ENCODE measurements around the gene SLAMF1.

SLAMF1 gene

GRCh38 chr1:160576884-160577283, 70.0 kb downstream of the SLAMF1 start:
- no peak for DNase-seq (ENCODE audit: low read depth)
- TF ChIP-seq, protein P1, sequence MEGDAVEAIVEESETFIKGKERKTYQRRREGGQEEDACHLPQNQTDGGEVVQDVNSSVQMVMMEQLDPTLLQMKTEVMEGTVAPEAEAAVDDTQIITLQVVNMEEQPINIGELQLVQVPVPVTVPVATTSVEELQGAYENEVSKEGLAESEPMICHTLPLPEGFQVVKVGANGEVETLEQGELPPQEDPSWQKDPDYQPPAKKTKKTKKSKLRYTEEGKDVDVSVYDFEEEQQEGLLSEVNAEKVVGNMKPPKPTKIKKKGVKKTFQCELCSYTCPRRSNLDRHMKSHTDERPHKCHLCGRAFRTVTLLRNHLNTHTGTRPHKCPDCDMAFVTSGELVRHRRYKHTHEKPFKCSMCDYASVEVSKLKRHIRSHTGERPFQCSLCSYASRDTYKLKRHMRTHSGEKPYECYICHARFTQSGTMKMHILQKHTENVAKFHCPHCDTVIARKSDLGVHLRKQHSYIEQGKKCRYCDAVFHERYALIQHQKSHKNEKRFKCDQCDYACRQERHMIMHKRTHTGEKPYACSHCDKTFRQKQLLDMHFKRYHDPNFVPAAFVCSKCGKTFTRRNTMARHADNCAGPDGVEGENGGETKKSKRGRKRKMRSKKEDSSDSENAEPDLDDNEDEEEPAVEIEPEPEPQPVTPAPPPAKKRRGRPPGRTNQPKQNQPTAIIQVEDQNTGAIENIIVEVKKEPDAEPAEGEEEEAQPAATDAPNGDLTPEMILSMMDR (IDR thresholded peaks at IDR 0.05; ENCODE audit: low read length, missing control alignments), result no peak
- no peak overlapping the region for H3K4me3 ChIP-seq (replicated peaks; ENCODE audit: low read depth, low read length)

- no peak for DNase-seq (ENCODE audit: low read depth)
- no peak overlapping the region for H3K4me3 ChIP-seq (replicated peaks; ENCODE audit: low read depth, low read length)
- TF ChIP-seq, protein P1 (IDR thresholded peaks at IDR 0.05; ENCODE audit: low read length, missing control alignments), result no peak
Measured at GRCh38 chr1:160576390-160576789, 70.5 kb downstream of the SLAMF1 start.

- H3K4me3 ChIP-seq (replicated peaks; ENCODE audit: low read depth, low read length), result no peak overlapping the region
- no peak for DNase-seq (ENCODE audit: low read depth)
- TF ChIP-seq, protein P1 (IDR thresholded peaks at IDR 0.05; ENCODE audit: low read length, missing control alignments), result no peak
Measured at GRCh38 chr1:160575112-160575664, 71.7 kb downstream of the SLAMF1 start.

DNA sequence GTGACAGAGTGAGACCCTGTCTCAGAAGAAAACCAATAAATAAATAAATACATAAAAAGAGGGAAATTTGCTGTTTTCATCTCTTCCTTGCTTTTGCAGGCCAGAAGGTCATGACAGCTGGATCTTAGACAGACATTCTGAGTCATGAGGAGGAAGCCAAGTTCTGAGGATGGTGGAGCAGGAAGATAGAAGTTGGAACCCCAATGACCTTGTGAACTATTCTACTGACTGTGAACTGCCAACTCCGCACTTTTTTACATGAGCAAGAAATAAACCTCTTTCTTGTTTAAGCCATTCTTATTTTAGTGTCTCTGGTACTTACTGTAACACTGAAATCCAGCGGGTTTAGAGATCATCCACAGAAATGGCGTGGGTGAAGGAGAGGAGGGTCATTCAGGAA, 76.0 kb downstream of the SLAMF1 start:
- TF ChIP-seq, protein P1 (IDR thresholded peaks at IDR 0.05; ENCODE audit: low read length, missing control alignments), result no peak
- no peak for DNase-seq (ENCODE audit: low read depth)
- no peak overlapping the region for H3K4me3 ChIP-seq (replicated peaks; ENCODE audit: low read depth, low read length)

DNA sequence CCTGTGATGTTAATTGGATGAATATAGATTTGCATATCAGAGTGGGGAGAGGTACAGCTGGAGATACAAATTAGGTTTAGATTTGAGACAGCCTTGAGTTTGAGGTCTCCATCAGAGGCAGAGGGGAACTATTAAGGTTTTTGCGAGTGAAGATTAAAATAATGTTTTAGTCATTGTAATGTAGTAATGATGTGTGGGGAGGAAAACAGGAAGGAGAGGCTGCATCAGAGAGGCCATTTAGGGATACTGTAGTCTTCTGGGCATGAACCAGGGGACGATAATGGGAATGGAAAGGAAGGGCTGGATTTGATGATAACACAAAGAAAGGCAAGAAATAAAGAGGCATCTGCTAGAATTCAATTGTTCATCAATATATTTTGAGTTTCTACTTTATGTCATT, 77.0 kb downstream of the SLAMF1 start:
- TF ChIP-seq, protein P1 (IDR thresholded peaks at IDR 0.05; ENCODE audit: low read length, missing control alignments), result no peak
- no peak for DNase-seq (ENCODE audit: low read depth)
- no peak overlapping the region for H3K4me3 ChIP-seq (replicated peaks; ENCODE audit: low read depth, low read length)

DNA sequence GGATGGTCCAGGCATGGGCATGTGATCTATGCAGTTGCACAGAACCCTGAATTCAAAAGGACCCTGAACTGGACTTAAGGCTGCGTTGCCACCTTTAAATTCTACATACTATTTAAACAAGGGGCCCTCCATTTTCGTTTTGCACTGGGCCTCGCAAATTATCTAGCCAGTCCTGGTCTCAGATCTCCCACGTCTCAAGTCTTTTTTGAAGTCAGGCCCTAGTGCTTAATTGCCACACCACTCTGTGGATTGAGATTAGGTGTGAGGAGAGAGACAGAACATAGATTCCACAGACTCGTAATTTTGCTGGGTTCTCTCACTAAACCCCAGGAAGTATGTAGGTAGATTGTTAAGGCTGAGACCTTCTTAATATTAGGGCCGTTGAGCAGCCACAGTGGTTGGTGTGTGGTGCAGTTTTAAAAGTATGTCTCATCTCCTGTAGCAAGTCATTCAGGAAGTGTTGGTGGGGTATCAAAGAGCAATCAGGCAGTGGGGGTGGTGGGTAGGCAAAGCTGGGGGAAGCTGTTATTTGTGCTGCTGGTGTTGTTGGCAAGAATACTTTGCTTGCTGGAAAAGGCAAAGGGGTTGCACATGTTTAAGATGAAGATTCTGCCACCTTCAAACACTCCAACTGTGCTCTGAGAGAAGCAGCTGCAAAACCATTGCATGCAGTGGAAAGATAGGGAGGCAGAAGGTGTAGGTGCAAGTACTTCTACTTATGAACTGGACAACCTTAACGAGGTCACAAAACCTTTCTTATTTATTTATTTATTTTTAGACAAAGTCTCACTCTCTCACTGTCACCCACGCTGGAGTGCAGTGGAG, 78.8 kb downstream of the SLAMF1 start:
- no peak for DNase-seq (ENCODE audit: low read depth)
- TF ChIP-seq, protein P1 (IDR thresholded peaks at IDR 0.05; ENCODE audit: low read length, missing control alignments), result no peak
- no peak overlapping the region for H3K4me3 ChIP-seq (replicated peaks; ENCODE audit: low read depth, low read length)

Data from fibroblast of pulmonary artery (primary cell).